Bronchial epithelial cell (primary cell): ENCODE measurements around the gene PPP3CA. TPM values are rescaled to one million over a fixed set of nuclear protein-coding genes. Genes with fewer than 3 reads are reported as not detected.

Source experiments
- DNase-seq: peaks from one replicate; pipeline ENCODE4 v3.0.0-alpha.2; 2010; ENCODE audit warnings: low read depth
- FAIRE-seq: peaks from 2 replicates; lab custom pipeline; 2011; peaks lifted over from hg19 to GRCh38; lab: Jason Lieb, UNC
- H3K27me3 ChIP-seq: 2 replicates; pipeline ENCODE4 v1.5.1; 2011; ENCODE audit warnings: low read length; ENCODE audit not compliant: control insufficient read depth, insufficient read depth
- H3K36me3 ChIP-seq: 2 replicates; pipeline ENCODE4 v1.5.1; 2011; ENCODE audit warnings: low read length; ENCODE audit not compliant: control insufficient read depth, insufficient read depth
- H3K4me3 ChIP-seq: 2 replicates; pipeline ENCODE4 v1.5.1; 2011; ENCODE audit warnings: mild to moderate bottlenecking, low read depth, low read length, control low read depth
- CTCF ChIP-seq: IDR thresholded peaks from 2 replicates; pipeline ENCODE4 v1.5.1; 2011; ENCODE audit warnings: mild to moderate bottlenecking, moderate library complexity, low read length, control low read depth, inconsistent platforms; ENCODE audit not compliant: insufficient read depth, severe bottlenecking
- total RNA-seq: library from RNA; depleted of rRNA; stranded (reverse); fragments of >200 nt; gene quantifications from 2 replicates; pipeline ENCODE4 v1.2.1, GENCODE V29; 2014

PPP3CA gene
- total RNA-seq, 1 donor from 2014 or later = 48.2 TPM

GRCh38 chr4:101258883-101259282 is 88.4 kb downstream of the PPP3CA start:
- TF ChIP-seq CTCF = no peak
- no peaks in the 10 kb centered on the region for H3K36me3 ChIP-seq
- no peak for DNase-seq
- no peak for FAIRE-seq
- H3K27me3 ChIP-seq = no peaks in the 10 kb centered on the region
- H3K4me3 ChIP-seq = no peak overlapping the region

- no peak for TF ChIP-seq CTCF
- FAIRE-seq = no peak
- DNase-seq = no peak
- Histone ChIP-seq H3K4me3 (no peak overlapping the region), H3K27me3 (no peaks in the 10 kb centered on the region), H3K36me3 (no peaks in the 10 kb centered on the region)
These were observed 91.1 kb downstream of the PPP3CA start for GRCh38 chr4:101256222-101256621.

- Histone ChIP-seq H3K4me3 (no peak overlapping the region), H3K36me3 (no peaks in the 10 kb centered on the region), H3K27me3 (no peaks in the 10 kb centered on the region)
- TF ChIP-seq CTCF = no peak
- DNase-seq (no peak), FAIRE-seq (no peak)
These were observed 92.5 kb downstream of the PPP3CA start for GRCh38 chr4:101254776-101255175.

- no peak for TF ChIP-seq CTCF
- H3K27me3 ChIP-seq = no peaks in the 10 kb centered on the region
- no peaks in the 10 kb centered on the region for H3K36me3 ChIP-seq
- no peak for FAIRE-seq
- no peak overlapping the region for H3K4me3 ChIP-seq
- no peak for DNase-seq
These were observed 94.2 kb downstream of the PPP3CA start for GRCh38 chr4:101253121-101253520.

- FAIRE-seq (no peak), DNase-seq (no peak)
- TF ChIP-seq CTCF = no peak
- no peaks in the 10 kb centered on the region for H3K36me3 ChIP-seq
- no peak overlapping the region for H3K4me3 ChIP-seq
- H3K27me3 ChIP-seq = no peaks in the 10 kb centered on the region
These were observed 94.6 kb downstream of the PPP3CA start for GRCh38 chr4:101252721-101253120.

GRCh38 chr4:101251261-101251660 is 96.1 kb downstream of the PPP3CA start:
- no peaks in the 10 kb centered on the region for H3K36me3 ChIP-seq
- no peaks in the 10 kb centered on the region for H3K27me3 ChIP-seq
- FAIRE-seq (no peak), DNase-seq (no peak)
- TF ChIP-seq CTCF = no peak
- no peak overlapping the region for H3K4me3 ChIP-seq
